SK-MEL-5 (cell line): Measurements from ENCODE around the gene MRPS21. TPM values are rescaled to one million over a fixed set of nuclear protein-coding genes. Genes with fewer than 3 reads are reported as not detected.

Experiments
- DNase-seq: peaks from one replicate; pipeline ENCODE4 v3.0.0-alpha.2; 2016; ENCODE audit warnings: low read depth, low spot score
- in situ Hi-C: cut with HindIII; loops from 2 replicates; pipeline ENCODE4 v1.10.0; 2016; ENCODE audit warnings: low sequenced_read_pairs, high pct_unique_total_duplicates, low pct_unique_long_range_greater_than_20kb
- total RNA-seq: library from RNA; depleted of rRNA; stranded (reverse); fragments of >200 nt; shearing (Covaris generic); gene quantifications from 2 replicates; pipeline ENCODE4 v1.2.3, GENCODE V29; 2014; rRNA removed

The MRPS21 gene
- total RNA-seq, 1 experiment from 2014 or later = 77.2 TPM

GRCh38 chr1:150321826-150322166 is 28.1 kb downstream of the MRPS21 start:
- no peak for DNase-seq
- in situ Hi-C loops = no loop called here

GRCh38 chr1:150322310-150322709 is 28.6 kb downstream of the MRPS21 start:
- in situ Hi-C loops = no loop called here
- DNase-seq = no peak

- DNase-seq = no peak
- in situ Hi-C loops = no loop called here
Observed at GRCh38 chr1:150332651-150333290, 39.1 kb downstream of the MRPS21 start.

GRCh38 chr1:150346316-150346715 is 52.7 kb downstream of the MRPS21 start:
- in situ Hi-C loops = no loop called here
- no peak for DNase-seq

GRCh38 chr1:150352866-150353265 is 59.2 kb downstream of the MRPS21 start:
- in situ Hi-C loops = no loop called here
- no peak for DNase-seq

Other genes starting within 250 kb of the MRPS21 start
- 56.1 and 59.3 TPM in 2 replicates for gene VPS45, start 226.1 kb upstream of the MRPS21 start, total RNA-seq
- gene PLEKHO1, start 143.9 kb upstream of the MRPS21 start, total RNA-seq = 22.9 and 23.2 TPM in 2 replicates
- 26.8 and 28.6 TPM in 2 replicates for gene ANP32E, start 57.7 kb upstream of the MRPS21 start, total RNA-seq
- gene CA14, start 36.1 kb upstream of the MRPS21 start, total RNA-seq = 53.6 and 54.4 TPM in 2 replicates
- 208 and 231 TPM in 2 replicates for gene APH1A, start 24.8 kb upstream of the MRPS21 start, total RNA-seq
- gene C1orf54, start 21.1 kb upstream of the MRPS21 start, total RNA-seq = 1.5 and 3.1 TPM in 2 replicates
- 0.21 TPM in 1 of 2 replicates, not detected in the other for gene CIART, start 11.3 kb upstream of the MRPS21 start, total RNA-seq
- gene PRPF3, start 27.7 kb downstream of the MRPS21 start, total RNA-seq = 50.4 and 52.7 TPM in 2 replicates
- gene RPRD2, start 70.3 kb downstream of the MRPS21 start, total RNA-seq = 7.1 and 12.6 TPM in 2 replicates
- 24.7 and 28.3 TPM in 2 replicates for gene TARS2, start 193.6 kb downstream of the MRPS21 start, total RNA-seq
- 192 TPM in 2 replicates for gene ECM1, start 214.2 kb downstream of the MRPS21 start, total RNA-seq
- gene FALEC, start 221.9 kb downstream of the MRPS21 start, total RNA-seq = not detected in 2 replicates